H1 (cell line): ENCODE results near the gene CTDSP1. TPM values are rescaled to one million over a fixed set of nuclear protein-coding genes. Genes with fewer than 3 reads are reported as not detected.

Experiments used
- CTCF ChIA-PET: fragments of 300-600 bp; sonication (Branson Sonifier 250); formaldehyde crosslinking; loops from one replicate; lab custom pipeline; 2021; ENCODE audit not compliant: partially characterized antibody; lab: Charles Lee
- POLR2A ChIA-PET: fragments of 300-600 bp; sonication (Branson Sonifier 250); formaldehyde crosslinking; loops from one replicate; lab custom pipeline; 2021; ENCODE audit warnings: inconsistent platforms; ENCODE audit not compliant: partially characterized antibody; lab: Charles Lee
- DNase-seq, 2 experiments: peaks; one replicate each; pipeline versions ENCODE4 v3.0.0 to v3.0.0-alpha.2; 2010 to 2022; ENCODE audit warnings: low spot score in 2 of 2, low read depth in 1 of 2, mixed read lengths in 1 of 2
- FAIRE-seq: peaks from 2 replicates; lab custom pipeline; 2011; peaks lifted over from hg19 to GRCh38; lab: Jason Lieb, UNC
- H2AFZ ChIP-seq: 2 replicates; pipeline ENCODE4 v1.8.1; 2012; ENCODE audit warnings: low read length, inconsistent platforms
- H2AK5ac ChIP-seq: 2 replicates; pipeline ENCODE4 v1.6.1; 2013; ENCODE audit warnings: low read depth, low read length
- H2BK120ac ChIP-seq: replicated peaks from 2 replicates; pipeline ENCODE3; 2013; ENCODE audit warnings: low read depth, low read length, inconsistent platforms
- H2BK12ac ChIP-seq: 2 replicates; pipeline ENCODE4 v1.6.1; 2013; ENCODE audit warnings: low read depth, low read length
- H2BK15ac ChIP-seq: 2 replicates; pipeline ENCODE4 v1.6.1; 2013; ENCODE audit warnings: low read length
- H2BK20ac ChIP-seq: 2 replicates; pipeline ENCODE4 v1.6.1; 2013; ENCODE audit warnings: low read length
- H2BK5ac ChIP-seq: 2 replicates; pipeline ENCODE4 v1.6.1; 2013; ENCODE audit warnings: low read depth, low read length
- H3K14ac ChIP-seq: 2 replicates; pipeline ENCODE4 v1.6.1; 2013; ENCODE audit warnings: inconsistent platforms; ENCODE audit not compliant: insufficient read length
- H3K18ac ChIP-seq: 2 replicates; pipeline ENCODE4 v1.6.1; 2013; ENCODE audit warnings: low read length; ENCODE audit errors: extremely low read depth
- H3K23ac ChIP-seq: 2 replicates; pipeline ENCODE4 v1.6.1; 2013; ENCODE audit warnings: inconsistent platforms; ENCODE audit not compliant: insufficient read length
- H3K23me2 ChIP-seq: 2 replicates; pipeline ENCODE4 v1.6.1; 2013; ENCODE audit warnings: low read depth, low read length
- H3K27ac ChIP-seq: 2 replicates; pipeline ENCODE4 v1.6.1; 2011; ENCODE audit warnings: low read depth, low read length, inconsistent platforms
- H3K27me3 ChIP-seq, 4 experiments: replicated peaks in 1 of 4; 1 replicate in 1 of 4; 2 replicates in 3 of 4; pipeline versions ENCODE4 v1.6.1 to v1.8.1; 2011 to 2013; ENCODE audit warnings: low read length in 3 of 4, mild to moderate bottlenecking in 3 of 4, inconsistent platforms in 2 of 4, mixed read lengths in 2 of 4, moderate library complexity in 1 of 4; ENCODE audit not compliant: control insufficient read depth in 3 of 4, insufficient read depth in 3 of 4; ENCODE audit errors: extremely low read depth in 1 of 4
- H3K36me3 ChIP-seq, 4 experiments: 2 replicates each; pipeline versions ENCODE4 v1.6.1 to v1.8.1; 2011 to 2013; ENCODE audit warnings: mild to moderate bottlenecking in 4 of 4, low read length in 3 of 4, moderate library complexity in 2 of 4, control low read depth in 1 of 4, inconsistent platforms in 1 of 4; ENCODE audit not compliant: insufficient read depth in 4 of 4, control insufficient read depth in 2 of 4
- H3K4ac ChIP-seq: replicated peaks from 2 replicates; pipeline ENCODE3; 2013; ENCODE audit warnings: low read length, low read depth, mixed read lengths, inconsistent platforms; ENCODE audit not compliant: insufficient read length
- H3K4me1 ChIP-seq, 4 experiments: replicated peaks in 1 of 4; 1 replicate in 1 of 4; 2 replicates in 3 of 4; pipeline versions ENCODE4 v1.6.1 to v1.8.1; 2011 to 2013; ENCODE audit warnings: low read length in 3 of 4, inconsistent platforms in 2 of 4, mixed read lengths in 1 of 4; ENCODE audit not compliant: insufficient read depth in 4 of 4, control insufficient read depth in 3 of 4
- H3K4me2 ChIP-seq, 2 experiments: 2 replicates each; pipeline versions ENCODE4 v1.6.1 to v1.8.1; 2011 to 2013; ENCODE audit warnings: low read depth in 2 of 2, low read length in 2 of 2, control low read depth in 1 of 2, inconsistent platforms in 1 of 2, mild to moderate bottlenecking in 1 of 2; ENCODE audit not compliant: insufficient read depth in 1 of 2
- H3K4me3 ChIP-seq, 4 experiments: fragments of 200-600, 300-600 bp in 1 of 4; sonication (generic), shearing (Covaris generic), sonication (Bioruptor Twin) in 1 of 4; 2 replicates each; pipeline versions ENCODE4 v1.5.1 to v1.8.1; 2011 to 2016; ENCODE audit warnings: low read length in 4 of 4, low read depth in 3 of 4, control low read depth in 2 of 4, inconsistent platforms in 2 of 4, mild to moderate bottlenecking in 2 of 4, mixed read lengths in 1 of 4, moderate library complexity in 1 of 4; ENCODE audit not compliant: insufficient read depth in 2 of 4; ENCODE audit errors: extremely low read depth in 1 of 4
- H3K56ac ChIP-seq: replicated peaks from 2 replicates; pipeline ENCODE3; 2013; ENCODE audit warnings: low read depth, mild to moderate bottlenecking, mixed read lengths, low read length, inconsistent platforms; ENCODE audit not compliant: insufficient read length
- H3K79me1 ChIP-seq: 2 replicates; pipeline ENCODE4 v1.6.1; 2013; ENCODE audit warnings: low read depth, low read length, control low read depth
- H3K79me2 ChIP-seq, 2 experiments: 2 replicates each; pipeline versions ENCODE4 v1.6.1 to v1.8.1; 2012 to 2013; ENCODE audit warnings: low read length in 2 of 2, mild to moderate bottlenecking in 2 of 2, inconsistent platforms in 1 of 2; ENCODE audit not compliant: insufficient read depth in 2 of 2, control insufficient read depth in 1 of 2
- H3K9ac ChIP-seq, 4 experiments: replicated peaks in 1 of 4; 1 replicate in 1 of 4; 2 replicates in 3 of 4; pipeline versions ENCODE4 v1.6.1 to v1.8.1; 2011 to 2013; ENCODE audit warnings: low read depth in 3 of 4, low read length in 3 of 4, control low read depth in 2 of 4, mild to moderate bottlenecking in 2 of 4, moderate library complexity in 2 of 4, inconsistent platforms in 1 of 4; ENCODE audit errors: extremely low read depth in 1 of 4
- H3K9me3 ChIP-seq, 2 experiments: 2 replicates each; pipeline versions ENCODE4 v1.6.1 to v1.8.1; 2012 to 2013; ENCODE audit warnings: mild to moderate bottlenecking in 2 of 2, moderate library complexity in 2 of 2, control low read depth in 1 of 2, inconsistent platforms in 1 of 2, low read depth in 1 of 2, low read length in 1 of 2, mixed read lengths in 1 of 2; ENCODE audit not compliant: insufficient read depth in 2 of 2
- H4K20me1 ChIP-seq, 2 experiments: replicated peaks in 1 of 2; 2 replicates each; pipeline versions ENCODE3 to v1.8.1; 2011 to 2013; ENCODE audit warnings: inconsistent platforms in 2 of 2, low read length in 2 of 2, mild to moderate bottlenecking in 1 of 2; ENCODE audit not compliant: insufficient read depth in 2 of 2, control insufficient read depth in 1 of 2
- H4K5ac ChIP-seq: 2 replicates; pipeline ENCODE4 v1.6.1; 2013; ENCODE audit warnings: low read length, low read depth, mixed read lengths, inconsistent platforms; ENCODE audit not compliant: insufficient read length
- H4K8ac ChIP-seq: 2 replicates; pipeline ENCODE4 v1.8.0; 2013; ENCODE audit warnings: mild to moderate bottlenecking, moderate library complexity, low read length, inconsistent platforms; ENCODE audit not compliant: insufficient read depth; ENCODE audit errors: extremely low read depth
- H4K91ac ChIP-seq: replicated peaks from 2 replicates; pipeline ENCODE3; 2013; ENCODE audit warnings: low read length, mixed read lengths, inconsistent platforms; ENCODE audit not compliant: insufficient read length
- RAD21 ChIP-seq, 2 experiments: IDR thresholded peaks in 1 of 2; conservative IDR thresholded peaks in 1 of 2; 2 replicates each; pipeline ENCODE4 v1.6.1; 2011; ENCODE audit warnings: low read depth in 2 of 2, low read length in 2 of 2, improper control_type of control experiment in 1 of 2, inconsistent platforms in 1 of 2, mild to moderate bottlenecking in 1 of 2, moderate library complexity in 1 of 2
- RXRA ChIP-seq: IDR thresholded peaks from 2 replicates; pipeline ENCODE4 v1.6.1; 2011; ENCODE audit warnings: low read depth, mild to moderate bottlenecking, low read length, moderate library complexity; ENCODE audit not compliant: insufficient read depth
- SIN3A ChIP-seq, 2 experiments: IDR thresholded peaks in 1 of 2; conservative IDR thresholded peaks in 1 of 2; 2 replicates each; pipeline ENCODE4 v1.6.1; 2011 to 2012; ENCODE audit warnings: low read length in 2 of 2, improper control_type of control experiment in 1 of 2, low read depth in 1 of 2, mild to moderate bottlenecking in 1 of 2
- WGBS, 2 experiments: shearing (Covaris generic) in 1 of 2; methylation state at CpG; one replicate each; pipeline versions ENCODE4 v1.1.6 to v1.1.7; 2013 to 2015; ENCODE audit warnings: low lambda C conversion rate in 2 of 2, mixed read lengths in 2 of 2, inconsistent platforms in 1 of 2, low coverage in 1 of 2, missing lambda C conversion rate in 1 of 2; ENCODE audit not compliant: insufficient replicate concordance in 2 of 2, insufficient coverage in 1 of 2, insufficient read length in 1 of 2; ENCODE audit errors: extremely low coverage in 1 of 2, missing lambda C conversion rate in 1 of 2; 5-methylcytosine and 5-hydroxymethylcytosine counted together
- polyA plus RNA-seq, 7 experiments: library from polyadenylated mRNA; depleted of rRNA in 3 of 7; stranded (reverse) in 5 of 7; unstranded in 2 of 7; fragments of >200 nt in 5 of 7; fragments of 200-250 nt in 2 of 7; gene quantifications; 1 replicate in 5 of 7; 2 replicates in 1 of 7; 4 replicates in 1 of 7; pipeline versions ENCODE4 v1.2.1 to v1.2.3, GENCODE V29; 2011 to 2013; ENCODE audit warnings: missing spikeins in 2 of 7, mixed read lengths in 2 of 7
- total RNA-seq: library from RNA; stranded (reverse); fragmentation: NEBNext Ultra II Directional; extraction: Animal tissue kit (Norgen Biotek cat#: 25700); gene quantifications from 2 replicates; pipeline ENCODE4 v1.2.1, GENCODE V29; 2021

CTDSP1 gene
- total and polyA plus RNA-seq, 2 of the 8 experiments (the other 6 are each of a cell fraction or from before 2014, with no cell fraction given): 20.3 to 35.2 TPM

- CTCF ChIA-PET: interaction anchor here (0.8 to 3.1 kb wide), 14 partner anchors 9 to 116 kb away, joined by 3 to 13 read pairs (median 4); partner anchors contain the start of genes AAMP, CATIP, PNKD and TMBIM1
- H2BK12ac ChIP-seq: no peak overlapping the region
These were observed 12.9 kb upstream of the CTDSP1 start for GRCh38 chr2:218386505-218387368.

More at GRCh38 chr2:218386505-218387368, 12.9 kb upstream of the CTDSP1 start:
- no peak for TF ChIP-seq RXRA
- peak in 1 of 2 experiments; percentile 28; a peak in 1 of 4 replicates for TF ChIP-seq SIN3A (conservative IDR thresholded peaks at IDR 0.05 in 1 of 2, IDR thresholded peaks at IDR 0.05 in 1 of 2; ENCODE audit: low read depth in 1 of 2, low read length in 2 of 2)
- no peak for TF ChIP-seq RAD21 (IDR thresholded peaks at IDR 0.05 in 1 of 2, conservative IDR thresholded peaks at IDR 0.05 in 1 of 2; ENCODE audit: low read depth in 2 of 2, low read length in 2 of 2)
- Histone ChIP-seq H3K79me2 (no peaks in the 10 kb centered on the region), H2BK5ac (no peak overlapping the region), H3K9me3 (no peaks in the 10 kb centered on the region), H2BK120ac (no peak overlapping the region), H4K20me1 (no peaks in the 10 kb centered on the region), H3K9ac (no peak overlapping the region), H3K4me1 (peaks cover 0 to 5% (median 3%) of the 10 kb centered on the region in 4 experiments; a peak in 5 of 7 replicates), H3K14ac (no peak overlapping the region), H3K36me3 (no peaks in the 10 kb centered on the region), H4K5ac (no peak overlapping the region), H4K91ac (no peak overlapping the region), H3K18ac (no peak overlapping the region), H3K23ac (no peak overlapping the region), H2AK5ac (no peak overlapping the region), H3K23me2 (peaks cover 6% of the 10 kb centered on the region; the same call in 1 of the 2 replicates), H3K27ac (no peak overlapping the region), H3K79me1 (no peaks in the 10 kb centered on the region), H4K8ac (no peak overlapping the region), H3K4me2 (peak overlapping the region; percentile 79 to 94), H2BK15ac (no peak overlapping the region; the same call in 1 of the 2 replicates), H3K4ac (no peak overlapping the region), H3K56ac (no peak overlapping the region), H3K27me3 (peaks cover 0 to 17% (median 11%) of the 10 kb centered on the region in 4 experiments; a peak in 5 of 7 replicates), H2AFZ (peak overlapping the region; percentile 81; the same call in 1 of the 2 replicates), H3K4me3 (peak overlapping the region; percentile 41 to 76 (median 58); a peak in 7 of 8 replicates), H2BK20ac (no peak overlapping the region)
- FAIRE-seq: no peak
- POLR2A ChIA-PET: interaction anchor here (0.9 to 1.8 kb wide), 8 partner anchors 8 to 57 kb away, joined by 3 to 6 read pairs (median 4); no protein-coding TSS in a partner anchor
- 76% methylated on average over 23 of the region's 23 CpGs; no CpG with 5 or more reads in 1 of the 2 experiments for WGBS, 2 experiments
- DNase-seq: peak in 1 of 2 experiments; percentile 61
